GM18526 (cell line): ENCODE data around the gene HOXB4.

Experiments
- POLR2A ChIP-seq: IDR thresholded peaks from 3 replicates; pipeline ENCODE4 v1.6.1; 2011; ENCODE audit not compliant: insufficient read length; ENCODE audit errors: extremely low read depth

HOXB4 gene

GRCh38 chr17:48532261-48532660 is 45.9 kb downstream of the HOXB4 start:
- TF ChIP-seq POLR2A = no peak

GRCh38 chr17:48530887-48531272 is 47.3 kb downstream of the HOXB4 start, which contains the start of gene HOXB1:
TSS of gene HOXB1 (minus strand) at chr17:48531011. CDS start at chr17:48530904, 107 bp downstream.
- no peak for TF ChIP-seq POLR2A

- TF ChIP-seq POLR2A = no peak
Observed at GRCh38 chr17:48530208-48530886, 47.8 kb downstream of the HOXB4 start.

DNA sequence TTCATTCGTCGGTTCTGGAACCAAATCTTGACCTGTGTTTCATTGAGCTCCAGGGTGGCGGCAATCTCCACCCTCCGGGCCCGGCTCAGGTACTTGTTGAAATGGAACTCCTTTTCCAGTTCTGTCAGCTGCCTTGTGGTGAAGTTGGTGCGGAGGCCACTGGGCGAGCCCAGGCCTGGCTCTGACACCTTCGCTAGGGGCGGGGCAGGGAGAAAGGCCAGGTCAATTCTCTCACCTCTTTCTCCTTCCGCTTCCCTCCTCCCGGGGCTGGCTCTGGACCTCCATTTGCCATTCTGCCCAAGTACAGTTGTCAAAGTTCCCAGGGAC is 48.5 kb downstream of the HOXB4 start:
- no peak for TF ChIP-seq POLR2A

DNA sequence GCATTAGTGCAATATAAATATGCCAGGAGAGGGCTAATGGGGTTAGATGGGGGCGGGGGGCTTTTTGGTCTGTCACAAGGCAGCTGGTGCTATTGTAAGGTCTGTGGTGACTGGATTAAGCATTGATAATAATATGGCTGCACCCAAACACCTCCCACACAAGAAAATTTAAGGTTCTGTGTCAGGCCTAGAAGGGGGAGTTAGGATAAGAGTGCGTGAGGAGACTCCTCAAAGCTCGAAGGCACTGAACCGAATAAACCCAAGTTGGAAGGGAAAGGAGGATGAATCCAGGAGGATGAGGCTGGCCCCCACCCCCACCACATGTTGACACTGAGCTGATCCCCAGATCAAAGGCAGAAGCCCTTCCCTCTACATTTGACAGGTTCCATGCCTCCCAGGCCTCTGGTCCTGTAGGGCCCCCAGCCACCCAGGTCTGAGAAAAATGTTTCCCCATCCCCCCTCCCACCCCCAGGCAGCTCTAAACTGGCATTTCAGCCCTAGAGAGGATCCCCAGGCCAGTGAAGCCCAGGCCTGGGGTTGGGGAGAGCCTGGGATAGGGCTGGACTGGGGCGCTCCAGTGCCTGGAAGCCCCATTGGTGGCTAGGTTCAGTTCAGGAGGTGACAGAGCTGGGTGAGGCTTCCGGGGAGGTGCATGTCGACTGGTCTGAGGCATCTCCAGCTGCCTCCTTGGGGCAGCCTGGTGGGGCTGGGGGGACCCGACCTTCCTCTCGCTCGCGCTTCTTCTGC is 49.0 kb downstream of the HOXB4 start:
- TF ChIP-seq POLR2A = no peak

- TF ChIP-seq POLR2A = no peak
Observed at GRCh38 chr17:48528153-48528935, 49.8 kb downstream of the HOXB4 start.

DNA sequence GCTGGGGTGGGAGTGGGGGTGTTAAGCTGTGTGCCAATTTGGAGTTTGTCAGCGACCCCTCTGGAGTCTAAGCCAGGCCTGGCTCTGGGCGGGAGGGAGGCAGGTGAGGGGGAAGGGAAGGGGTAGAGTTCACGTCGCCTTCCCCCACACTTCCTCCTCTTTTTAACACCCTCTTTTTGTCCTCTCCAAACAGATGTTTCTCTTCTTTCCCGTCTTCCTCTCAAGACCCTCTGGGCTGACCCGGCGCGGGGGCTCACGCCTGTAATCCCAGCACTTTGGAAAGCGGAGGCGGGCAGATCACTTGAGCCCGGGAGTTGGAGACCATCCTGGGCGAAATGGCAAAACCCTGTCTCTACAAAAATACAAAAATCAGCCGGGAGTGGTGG is 50.6 kb downstream of the HOXB4 start:
- no peak for TF ChIP-seq POLR2A

DNA sequence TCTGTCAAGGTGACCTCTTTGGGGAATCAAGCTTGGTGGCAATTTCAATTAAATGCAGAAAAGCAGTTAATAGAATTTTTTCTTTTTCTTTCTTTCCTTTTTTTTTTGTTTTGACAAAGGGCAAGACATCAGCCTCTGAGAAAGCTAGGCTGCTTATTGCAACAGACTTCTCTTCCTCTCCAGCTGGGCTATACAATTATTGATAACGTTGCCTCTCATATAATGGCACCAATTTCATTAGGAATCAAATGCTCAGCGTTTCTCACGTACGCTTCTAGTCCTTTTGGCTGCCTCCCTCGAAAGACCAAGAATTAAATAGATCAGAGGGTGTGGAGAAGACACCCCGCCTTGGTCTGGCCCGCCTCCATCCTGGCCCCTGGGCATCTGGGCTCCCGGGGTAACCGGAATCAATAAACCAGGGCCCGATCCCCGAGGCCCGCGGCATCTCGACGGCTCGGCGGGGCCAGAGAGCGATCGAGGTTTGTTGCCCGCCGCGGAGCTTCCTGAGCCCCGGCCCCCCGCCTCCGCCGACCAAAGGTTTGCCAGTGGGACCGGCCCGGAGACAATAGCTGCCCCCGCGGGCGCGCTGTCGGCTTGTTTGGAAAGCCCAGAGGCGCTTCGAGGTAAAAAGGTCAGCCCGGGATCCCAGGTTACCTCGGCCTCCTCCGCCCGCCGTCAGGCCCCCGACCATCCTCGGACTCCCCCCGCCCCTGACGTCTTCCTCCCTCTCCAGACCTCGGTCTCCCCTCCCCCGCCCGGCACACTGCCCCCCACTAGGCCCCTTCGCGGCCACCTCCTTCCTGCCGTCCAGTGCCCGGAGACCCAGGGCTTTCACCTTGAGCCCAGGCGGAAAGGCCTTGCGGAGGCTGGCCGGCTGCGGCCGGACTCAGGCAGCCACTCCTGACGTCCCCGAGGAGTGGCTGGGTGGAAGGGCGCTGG is 51.3 kb downstream of the HOXB4 start:
- TF ChIP-seq POLR2A = no peak
